Testis (tissue), 2 donors: ENCODE measurements around the gene DNAJC6.

Source experiments
- CTCF ChIP-seq, 3 experiments: fragments of 450-650 bp in 2 of 3; fragments of 200-600 bp in 1 of 3; sonication (generic) in 1 of 3; IDR thresholded peaks; one replicate each; pipeline ENCODE4 v1.5.1; 2016 to 2019; ENCODE audit warnings: antibody characterized with exemption in 3 of 3, mild to moderate bottlenecking in 2 of 3, moderate library complexity in 1 of 3
- POLR2A ChIP-seq: fragments of 450-650 bp; IDR thresholded peaks from one replicate; pipeline ENCODE4 v1.6.1; 2017; ENCODE audit warnings: antibody characterized with exemption, mild to moderate bottlenecking, moderate library complexity

GRCh38 chr1:65372557-65372956 is 63.2 kb downstream of the DNAJC6 start:
- TF ChIP-seq CTCF (IDR thresholded peaks at IDR 0.05) (no peak), POLR2A (no peak)
